Activated CD4-positive, alpha-beta T cell treated with anti-CD3 and anti-CD28 coated beads, Interleukin-2, Interleukin-4, amounts not matched to agents 100 ng/mL and 50 ng/mL, durations not matched to agents 16 hours and 8 hours (primary cell): Measurements from ENCODE around the gene BTG2.

Experiments
- DNase-seq: peaks from one replicate; pipeline ENCODE4 v3.0.0-alpha.2; 2020; ENCODE audit warnings: low spot score

Gene BTG2

GRCh38 chr1:203342192-203342940, 37.0 kb downstream of the BTG2 start:
- peak; percentile 38 for DNase-seq

DNA sequence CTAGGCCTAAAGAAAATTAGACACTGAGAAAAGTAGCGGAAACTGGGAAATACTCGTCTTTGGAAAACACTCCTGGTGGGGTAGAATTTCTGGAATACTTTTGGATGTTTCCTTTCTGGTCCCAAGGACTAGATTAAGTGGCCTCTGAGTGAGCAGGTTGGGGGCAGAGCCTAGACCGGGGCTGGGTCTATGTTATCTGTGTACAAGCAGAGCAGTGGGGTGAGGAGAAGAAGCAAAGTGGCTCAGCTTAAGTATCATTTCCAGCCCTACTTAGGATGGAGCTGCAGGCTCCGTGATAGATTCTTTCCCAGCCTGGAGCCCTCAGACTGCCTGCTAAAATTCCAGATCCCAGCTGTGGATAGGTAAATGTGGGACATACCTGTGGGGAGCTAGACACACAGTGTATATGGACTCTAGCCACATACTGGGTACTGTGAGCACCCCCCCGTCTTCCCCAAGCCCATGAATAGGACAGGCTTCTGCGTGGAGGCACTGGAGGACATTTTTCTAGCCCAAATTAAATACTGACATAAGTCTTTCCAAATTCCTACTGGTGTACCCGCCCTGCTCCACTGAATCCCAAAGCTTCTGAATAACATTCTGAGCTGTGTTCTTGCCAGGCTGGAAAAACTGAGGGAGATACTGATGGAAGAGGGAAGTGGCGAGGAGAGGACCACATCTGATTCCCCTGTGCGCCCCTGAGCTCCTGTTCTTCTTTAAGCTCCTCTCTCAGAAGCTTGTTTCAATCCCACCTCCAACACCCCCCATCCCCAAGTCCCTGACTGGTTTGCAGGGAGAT, 38.8 kb downstream of the BTG2 start:
- DNase-seq, result no peak

DNA sequence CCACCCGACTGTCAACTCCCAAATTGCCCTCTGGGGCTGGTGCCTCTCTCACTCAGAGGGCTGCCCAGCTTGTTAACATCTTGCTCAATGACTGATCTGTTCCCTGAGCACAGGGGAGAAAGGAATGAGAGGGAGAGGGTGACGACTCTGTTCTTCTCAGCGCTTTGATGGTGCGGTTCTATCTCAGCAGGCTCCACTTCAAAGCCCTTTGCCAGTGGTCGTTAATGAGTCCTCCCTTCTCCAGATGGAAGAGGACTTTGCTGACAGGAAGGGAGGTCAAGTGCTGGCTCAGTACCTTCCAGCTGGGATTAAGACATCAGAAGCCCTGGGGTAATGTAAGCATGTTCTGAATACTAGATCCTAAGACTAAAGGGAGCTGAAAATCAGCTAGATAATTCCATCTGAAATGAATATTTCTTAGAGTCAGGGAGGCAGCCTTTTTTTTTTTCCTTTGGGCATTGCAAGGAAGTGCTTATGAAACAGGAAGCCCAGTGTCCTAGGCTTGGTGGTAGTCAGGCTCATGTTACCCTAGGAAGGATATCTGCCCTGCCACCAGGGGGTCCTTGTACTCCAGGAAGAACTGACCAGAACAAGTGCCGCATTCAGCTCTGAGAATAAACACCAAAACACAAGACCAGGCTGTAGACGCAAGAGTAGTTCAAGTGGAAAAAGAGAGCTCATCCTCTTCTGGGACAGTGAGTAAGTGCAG, 40.9 kb downstream of the BTG2 start:
- DNase-seq, result no peak

GRCh38 chr1:203346769-203347102, 41.4 kb downstream of the BTG2 start:
- DNase-seq, result no peak

GRCh38 chr1:203349166-203349565, 43.8 kb downstream of the BTG2 start:
- no peak for DNase-seq

DNA sequence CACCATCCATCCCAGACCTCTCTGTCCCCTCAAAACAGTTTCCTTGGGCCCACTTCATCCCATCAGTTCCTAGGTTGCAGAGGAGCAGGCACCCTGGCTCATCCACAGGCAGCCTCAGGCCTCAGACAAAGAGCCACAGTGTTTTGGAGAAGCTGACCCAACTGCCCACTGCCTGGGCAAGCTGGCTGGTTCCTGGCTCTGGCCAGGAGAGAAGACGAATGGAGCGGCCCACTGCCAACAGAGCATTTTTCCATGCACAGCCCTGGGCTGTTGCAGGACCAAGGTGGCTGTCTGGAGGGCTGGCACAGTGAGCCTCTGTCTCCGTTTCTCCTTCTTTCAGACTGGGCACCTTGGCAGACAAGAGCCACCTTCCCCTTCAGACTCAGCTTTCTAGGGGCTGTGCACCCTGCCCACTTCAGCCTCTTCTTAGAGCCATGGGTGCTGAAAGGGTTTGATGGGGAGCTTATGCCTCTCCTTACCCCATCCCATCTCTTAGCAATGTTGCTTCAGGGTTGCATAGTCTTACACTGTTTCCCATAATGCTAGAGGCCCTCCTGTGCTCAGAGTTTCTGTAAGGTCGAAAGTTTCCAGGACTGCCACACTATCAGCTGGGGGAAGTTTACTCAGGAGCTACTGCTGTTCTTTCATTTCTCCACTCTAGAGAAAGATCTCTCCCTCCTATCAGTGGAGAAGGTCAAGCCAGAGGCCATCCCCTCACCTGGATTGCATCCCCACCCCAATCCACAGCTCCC, 44.6 kb downstream of the BTG2 start:
- no peak for DNase-seq

DNA sequence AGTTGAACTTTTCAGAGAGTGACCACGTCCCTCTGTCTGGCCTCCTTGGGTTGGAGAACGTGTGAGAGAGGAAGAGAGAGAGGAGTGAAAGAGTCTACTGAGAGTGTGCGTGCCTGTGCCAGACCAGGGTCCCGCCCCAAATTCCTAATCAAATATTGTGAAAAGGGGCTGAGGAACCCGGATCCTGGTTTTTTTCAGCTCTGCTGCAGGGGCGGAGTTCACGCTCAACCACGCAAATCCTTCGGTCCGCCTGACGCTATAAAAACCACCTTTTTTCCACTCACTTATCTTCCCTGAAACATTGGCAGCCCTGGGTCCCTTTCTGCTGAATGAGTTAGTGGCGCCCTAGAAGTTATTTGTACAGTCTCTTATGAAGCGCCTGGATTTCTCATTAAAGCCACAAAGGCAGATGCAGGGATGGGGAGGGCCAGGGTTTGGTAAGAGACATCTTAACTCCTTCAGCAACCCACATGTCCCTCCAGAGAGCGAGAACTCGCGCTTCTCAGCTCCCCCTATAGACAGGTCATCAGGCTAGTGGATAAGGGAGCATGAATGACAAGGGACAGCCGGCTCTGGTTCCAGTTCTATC, 45.8 kb downstream of the BTG2 start, which contains the start of gene FMOD:
TSS of gene FMOD (minus strand) at position 86 of the 589 bp plus-strand sequence. CDS start 2,852 bp downstream, outside the sequence.
- DNase-seq, result no peak

DNA sequence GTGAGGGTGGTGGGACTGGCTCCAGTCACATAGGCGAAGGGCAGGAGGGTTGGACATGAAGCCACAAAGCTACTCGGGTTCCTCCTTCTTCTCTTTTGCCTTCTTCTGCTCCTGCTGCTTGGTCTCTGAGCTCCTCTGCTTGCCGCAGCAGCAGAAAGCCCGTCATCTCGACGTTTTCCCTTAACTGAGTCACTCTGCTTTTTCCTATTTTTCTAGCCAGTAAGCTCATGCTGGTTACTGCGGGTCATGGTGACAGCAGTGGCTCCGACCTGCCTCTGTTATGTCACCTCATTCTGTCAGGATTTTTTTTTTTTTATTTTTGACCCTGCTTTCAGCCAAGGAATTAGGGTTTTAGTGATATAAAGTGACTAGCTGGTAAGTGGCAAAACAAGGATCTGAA, 48.2 kb downstream of the BTG2 start:
- no peak for DNase-seq

DNA sequence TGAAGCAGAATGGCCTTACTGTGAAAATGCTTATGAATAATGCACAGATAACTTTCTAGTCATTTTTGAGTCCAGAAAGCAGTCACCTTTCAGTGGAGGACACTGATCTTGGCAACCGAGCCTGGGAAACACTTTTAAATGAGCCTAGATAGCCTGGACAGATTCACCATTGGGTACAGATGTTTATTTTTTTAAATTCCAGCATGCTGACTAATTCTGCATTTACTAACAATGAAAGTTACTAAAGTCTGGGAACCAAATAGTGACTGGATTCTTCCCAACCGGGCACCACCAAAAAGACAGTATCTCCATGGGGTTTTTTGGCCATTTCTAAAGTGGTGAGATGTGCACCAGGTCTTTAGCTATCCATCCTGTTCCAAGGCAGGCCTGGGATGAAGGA, 48.9 kb downstream of the BTG2 start:
- no peak for DNase-seq

DNA sequence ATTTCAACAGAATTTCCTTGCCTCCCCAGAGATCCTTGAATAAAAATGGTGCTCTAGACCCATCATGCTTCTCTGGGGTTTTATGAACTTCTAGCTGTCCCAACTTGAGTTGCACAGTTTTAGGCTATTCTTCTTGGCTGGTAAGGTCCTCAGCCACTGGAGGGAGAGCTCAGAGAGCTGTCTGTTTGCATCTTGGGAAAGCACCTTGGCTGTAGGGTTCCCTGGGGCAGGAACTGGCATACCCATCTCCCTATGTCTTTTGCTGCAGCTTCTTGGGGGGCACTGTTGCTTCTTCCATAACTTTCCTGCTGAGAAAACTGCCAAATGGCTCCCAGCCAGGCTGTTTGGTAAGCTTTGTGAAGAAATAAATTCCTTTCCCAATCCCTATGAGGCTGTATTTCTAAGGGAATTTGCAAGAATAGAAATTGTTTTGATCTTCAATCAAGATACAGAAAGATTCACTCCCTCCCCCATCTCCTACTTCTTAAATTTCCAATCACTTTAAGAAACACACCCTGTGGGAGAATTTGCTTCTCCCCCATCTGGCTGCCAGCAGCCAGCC, 53.8 kb downstream of the BTG2 start:
- no peak for DNase-seq
